SK-N-SH treated with all-trans-retinoic acid at 6 μM for 48 hours (cell line): ENCODE results near the gene ADK.

Source experiments
- ATAC-seq: fragments of 200-7000 bp; cut with Tn5 transposase; 3 replicates; pipeline ENCODE4 v1.9.1; 2020; ENCODE audit warnings: mild to moderate bottlenecking, moderate library complexity
- ARNTL ChIP-seq: fragments of 450-650 bp; formaldehyde crosslinking; IDR thresholded peaks from 2 replicates; pipeline ENCODE4 v1.5.0; 2020; ENCODE audit warnings: low read depth, mild to moderate bottlenecking, moderate library complexity, borderline replicate concordance
- ESRRG ChIP-seq: fragments of 250-450 bp; sonication (Bioruptor Pico); IDR thresholded peaks from 2 replicates; pipeline ENCODE4 v1.6.1; 2021; ENCODE audit warnings: mild to moderate bottlenecking
- ISL1 ChIP-seq: fragments of 250-450 bp; sonication (Bioruptor Pico); IDR thresholded peaks from 2 replicates; pipeline ENCODE4 v2.1.2; 2022; ENCODE audit warnings: mild to moderate bottlenecking, moderate library complexity
- OSR1 ChIP-seq: fragments of 250-450 bp; sonication (Bioruptor Pico); IDR thresholded peaks from 2 replicates; pipeline ENCODE4 v1.8.0; 2022; ENCODE audit warnings: moderate library complexity, mild to moderate bottlenecking, inconsistent platforms
- PATZ1 ChIP-seq: fragments of 250-450 bp; sonication (Bioruptor Pico); IDR thresholded peaks from 2 replicates; pipeline ENCODE4 v1.8.0; 2020; ENCODE audit warnings: mild to moderate bottlenecking, moderate library complexity, borderline replicate concordance
- PPARA ChIP-seq: fragments of 250-450 bp; sonication (Bioruptor Pico); IDR thresholded peaks from 2 replicates; pipeline ENCODE4 v1.5.0; 2020; ENCODE audit warnings: mild to moderate bottlenecking, borderline replicate concordance
- RARB ChIP-seq: fragments of 250-450 bp; sonication (Bioruptor Pico); IDR thresholded peaks from 2 replicates; pipeline ENCODE4 v1.8.0; 2021; ENCODE audit warnings: mild to moderate bottlenecking, moderate library complexity
- SNAI2 ChIP-seq: fragments of 250-450 bp; sonication (Bioruptor Pico); IDR thresholded peaks from 2 replicates; pipeline ENCODE4 v1.5.0; 2020; ENCODE audit warnings: mild to moderate bottlenecking, moderate library complexity
- TCF4 ChIP-seq: fragments of 250-450 bp; sonication (Bioruptor Pico); IDR thresholded peaks from 2 replicates; pipeline ENCODE4 v1.8.0; 2021; ENCODE audit warnings: mild to moderate bottlenecking, moderate library complexity, borderline replicate concordance
- ZC3H10 ChIP-seq: fragments of 250-450 bp; sonication (Bioruptor Pico); IDR thresholded peaks from 2 replicates; pipeline ENCODE4 v1.5.1; 2021; ENCODE audit warnings: mild to moderate bottlenecking, moderate library complexity
- ZFP3 ChIP-seq: fragments of 250-450 bp; sonication (Bioruptor Pico); IDR thresholded peaks from 2 replicates; pipeline ENCODE4 v1.5.0; 2020; ENCODE audit warnings: mild to moderate bottlenecking, moderate library complexity
- ZNF70 ChIP-seq: fragments of 450-650 bp; formaldehyde crosslinking; IDR thresholded peaks from 2 replicates; pipeline ENCODE4 v1.5.0; 2020; ENCODE audit warnings: mild to moderate bottlenecking, moderate library complexity
- ZNF8 ChIP-seq: fragments of 450-650 bp; formaldehyde crosslinking; IDR thresholded peaks from 2 replicates; pipeline ENCODE4 v1.5.0; 2020; ENCODE audit warnings: mild to moderate bottlenecking, moderate library complexity
- TF ChIP-seq, protein P1 (sequence below): fragments of 250-450 bp; sonication (Bioruptor Pico); IDR thresholded peaks from 2 replicates; pipeline ENCODE4 v1.5.0; 2020; ENCODE audit warnings: mild to moderate bottlenecking, moderate library complexity
- TF ChIP-seq, protein P2 (sequence below): fragments of 250-450 bp; sonication (Bioruptor Pico); IDR thresholded peaks from 2 replicates; pipeline ENCODE4 v1.5.1; 2020; ENCODE audit warnings: low read depth, mild to moderate bottlenecking, moderate library complexity
- TF ChIP-seq, protein P3 (sequence below): fragments of 250-450 bp; sonication (Bioruptor Pico); IDR thresholded peaks from 2 replicates; pipeline ENCODE4 v1.5.1; 2021; ENCODE audit warnings: mild to moderate bottlenecking, moderate library complexity

ADK gene

GRCh38 chr10:74104996-74105395 lies 46.0 kb upstream of the ADK start:
- no peak for ATAC-seq
- TF ChIP-seq TCF4 (CRISPR knock-in tag): no peak
- no peak for TF ChIP-seq ZC3H10
- TF ChIP-seq PPARA (CRISPR knock-in tag): no peak
- TF ChIP-seq ZNF70: no peak
- no peak for TF ChIP-seq PATZ1 (CRISPR knock-in tag)
- TF ChIP-seq SNAI2: no peak
- TF ChIP-seq, protein P1, sequence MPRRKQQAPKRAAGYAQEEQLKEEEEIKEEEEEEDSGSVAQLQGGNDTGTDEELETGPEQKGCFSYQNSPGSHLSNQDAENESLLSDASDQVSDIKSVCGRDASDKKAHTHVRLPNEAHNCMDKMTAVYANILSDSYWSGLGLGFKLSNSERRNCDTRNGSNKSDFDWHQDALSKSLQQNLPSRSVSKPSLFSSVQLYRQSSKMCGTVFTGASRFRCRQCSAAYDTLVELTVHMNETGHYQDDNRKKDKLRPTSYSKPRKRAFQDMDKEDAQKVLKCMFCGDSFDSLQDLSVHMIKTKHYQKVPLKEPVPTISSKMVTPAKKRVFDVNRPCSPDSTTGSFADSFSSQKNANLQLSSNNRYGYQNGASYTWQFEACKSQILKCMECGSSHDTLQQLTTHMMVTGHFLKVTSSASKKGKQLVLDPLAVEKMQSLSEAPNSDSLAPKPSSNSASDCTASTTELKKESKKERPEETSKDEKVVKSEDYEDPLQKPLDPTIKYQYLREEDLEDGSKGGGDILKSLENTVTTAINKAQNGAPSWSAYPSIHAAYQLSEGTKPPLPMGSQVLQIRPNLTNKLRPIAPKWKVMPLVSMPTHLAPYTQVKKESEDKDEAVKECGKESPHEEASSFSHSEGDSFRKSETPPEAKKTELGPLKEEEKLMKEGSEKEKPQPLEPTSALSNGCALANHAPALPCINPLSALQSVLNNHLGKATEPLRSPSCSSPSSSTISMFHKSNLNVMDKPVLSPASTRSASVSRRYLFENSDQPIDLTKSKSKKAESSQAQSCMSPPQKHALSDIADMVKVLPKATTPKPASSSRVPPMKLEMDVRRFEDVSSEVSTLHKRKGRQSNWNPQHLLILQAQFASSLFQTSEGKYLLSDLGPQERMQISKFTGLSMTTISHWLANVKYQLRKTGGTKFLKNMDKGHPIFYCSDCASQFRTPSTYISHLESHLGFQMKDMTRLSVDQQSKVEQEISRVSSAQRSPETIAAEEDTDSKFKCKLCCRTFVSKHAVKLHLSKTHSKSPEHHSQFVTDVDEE (CRISPR knock-in tag): no peak
- no peak for TF ChIP-seq ESRRG
- TF ChIP-seq ZFP3: no peak
- TF ChIP-seq, protein P2, sequence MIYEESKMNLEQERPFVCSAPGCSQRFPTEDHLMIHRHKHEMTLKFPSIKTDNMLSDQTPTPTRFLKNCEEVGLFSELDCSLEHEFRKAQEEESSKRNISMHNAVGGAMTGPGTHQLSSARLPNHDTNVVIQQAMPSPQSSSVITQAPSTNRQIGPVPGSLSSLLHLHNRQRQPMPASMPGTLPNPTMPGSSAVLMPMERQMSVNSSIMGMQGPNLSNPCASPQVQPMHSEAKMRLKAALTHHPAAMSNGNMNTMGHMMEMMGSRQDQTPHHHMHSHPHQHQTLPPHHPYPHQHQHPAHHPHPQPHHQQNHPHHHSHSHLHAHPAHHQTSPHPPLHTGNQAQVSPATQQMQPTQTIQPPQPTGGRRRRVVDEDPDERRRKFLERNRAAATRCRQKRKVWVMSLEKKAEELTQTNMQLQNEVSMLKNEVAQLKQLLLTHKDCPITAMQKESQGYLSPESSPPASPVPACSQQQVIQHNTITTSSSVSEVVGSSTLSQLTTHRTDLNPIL: no peak
- TF ChIP-seq, protein P3, sequence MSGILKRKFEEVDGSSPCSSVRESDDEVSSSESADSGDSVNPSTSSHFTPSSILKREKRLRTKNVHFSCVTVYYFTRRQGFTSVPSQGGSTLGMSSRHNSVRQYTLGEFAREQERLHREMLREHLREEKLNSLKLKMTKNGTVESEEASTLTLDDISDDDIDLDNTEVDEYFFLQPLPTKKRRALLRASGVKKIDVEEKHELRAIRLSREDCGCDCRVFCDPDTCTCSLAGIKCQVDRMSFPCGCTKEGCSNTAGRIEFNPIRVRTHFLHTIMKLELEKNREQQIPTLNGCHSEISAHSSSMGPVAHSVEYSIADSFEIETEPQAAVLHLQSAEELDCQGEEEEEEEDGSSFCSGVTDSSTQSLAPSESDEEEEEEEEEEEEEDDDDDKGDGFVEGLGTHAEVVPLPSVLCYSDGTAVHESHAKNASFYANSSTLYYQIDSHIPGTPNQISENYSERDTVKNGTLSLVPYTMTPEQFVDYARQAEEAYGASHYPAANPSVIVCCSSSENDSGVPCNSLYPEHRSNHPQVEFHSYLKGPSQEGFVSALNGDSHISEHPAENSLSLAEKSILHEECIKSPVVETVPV (CRISPR knock-in tag): no peak
- no peak for TF ChIP-seq ARNTL (CRISPR knock-in tag)
- TF ChIP-seq OSR1 (CRISPR knock-in tag): no peak
- TF ChIP-seq ZNF8 (CRISPR knock-in tag): no peak
- no peak for TF ChIP-seq RARB (CRISPR knock-in tag)

- TF ChIP-seq ISL1: no peak
- TF ChIP-seq, protein P1 (CRISPR knock-in tag): no peak
- TF ChIP-seq ZFP3: no peak
- no peak for TF ChIP-seq SNAI2
- no peak for TF ChIP-seq PATZ1 (CRISPR knock-in tag)
- TF ChIP-seq, protein P2: no peak
- no peak for TF ChIP-seq OSR1 (CRISPR knock-in tag)
- no peak for TF ChIP-seq ZC3H10
- TF ChIP-seq, all 23 proteins: peak for 0
- ATAC-seq: peak; percentile 3; the same call in 1 of the 3 replicates
Measured at GRCh38 chr10:74107391-74107790, 43.6 kb upstream of the ADK start.
